Activated CD4-positive, alpha-beta T cell treated with anti-CD3 and anti-CD28 coated beads, Interleukin-2, Interleukin-6, amounts not matched to agents 100 ng/mL and 50 ng/mL, durations not matched to agents 16 hours and 8 hours (primary cell): ENCODE measurements around the gene PCK1.
"Not testable (repeated sequence)": the region's sequence is repeated elsewhere in the genome, so short reads cannot be mapped to it uniquely, and the experiment has no call there.

Experiments
- DNase-seq: peaks from one replicate; pipeline ENCODE4 v3.0.0-alpha.2; 2020

The PCK1 gene

GRCh38 chr20:57560554-57561355, at the start of gene PCK1:
Gene PCK1, plus strand, starts transcription at chr20:57561110. Its CDS starts 302 bp downstream, at chr20:57561412.
- no peak for DNase-seq

GRCh38 chr20:57511709-57512108, 49.2 kb upstream of the PCK1 start:
- not testable (repeated sequence) for DNase-seq

- no peak for DNase-seq
Measured at GRCh38 chr20:57512432-57512831, 48.5 kb upstream of the PCK1 start.

GRCh38 chr20:57513199-57513598, 47.7 kb upstream of the PCK1 start:
- no peak for DNase-seq

GRCh38 chr20:57514273-57514751, 46.6 kb upstream of the PCK1 start:
- DNase-seq = peak; percentile 35

GRCh38 chr20:57517904-57518303, 43.0 kb upstream of the PCK1 start:
- DNase-seq = no peak

GRCh38 chr20:57522380-57523140, 38.4 kb upstream of the PCK1 start:
- DNase-seq = peak; percentile 56

- DNase-seq = no peak
Measured at GRCh38 chr20:57523782-57524181, 37.1 kb upstream of the PCK1 start.

- no peak for DNase-seq
Measured at GRCh38 chr20:57524511-57525176, 36.3 kb upstream of the PCK1 start, which contains the start of gene CTCFL. Gene CTCFL, minus strand, starts transcription at chr20:57525140. Its CDS starts 935 bp downstream, at chr20:57524205.

GRCh38 chr20:57525328-57526086, 35.4 kb upstream of the PCK1 start:
- DNase-seq = no peak

- DNase-seq = peak; percentile 23
Measured at GRCh38 chr20:57526087-57526884, 34.6 kb upstream of the PCK1 start.

- DNase-seq = no peak
Measured at GRCh38 chr20:57526885-57527460, 33.9 kb upstream of the PCK1 start.

GRCh38 chr20:57527728-57528127, 33.2 kb upstream of the PCK1 start:
- no peak for DNase-seq

- DNase-seq = no peak
Measured at GRCh38 chr20:57528148-57528547, 32.8 kb upstream of the PCK1 start.

- no peak for DNase-seq
Measured at GRCh38 chr20:57529160-57529585, 31.7 kb upstream of the PCK1 start.

- DNase-seq = no peak
Measured at GRCh38 chr20:57529810-57530209, 31.1 kb upstream of the PCK1 start.

- DNase-seq = no peak
Measured at GRCh38 chr20:57530327-57530981, 30.5 kb upstream of the PCK1 start.

- no peak for DNase-seq
Measured at GRCh38 chr20:57532104-57532503, 28.8 kb upstream of the PCK1 start.

GRCh38 chr20:57535297-57535696, 25.6 kb upstream of the PCK1 start:
- no peak for DNase-seq

GRCh38 chr20:57536120-57536708, 24.7 kb upstream of the PCK1 start:
- no peak for DNase-seq
